ENCODE measurements around the gene C6orf120.
A peak's percentile ranks its signal among the peaks of the same experiment; 100 is the strongest.

Gene C6orf120

GRCh38 chr6:169725125-169726048 is 23.5 kb downstream of the C6orf120 start:
- DNase-seq, result peak; percentile 49 to 74 (median 54)

GRCh38 chr6:169726049-169726400 is 24.1 kb downstream of the C6orf120 start:
- no peak for DNase-seq

GRCh38 chr6:169726963-169727362 is 25.0 kb downstream of the C6orf120 start:
- DNase-seq, result no peak

GRCh38 chr6:169729961-169730360 is 28.0 kb downstream of the C6orf120 start:
- no peak for DNase-seq

- DNase-seq, result no peak
Measured at GRCh38 chr6:169738204-169738975, 36.5 kb downstream of the C6orf120 start.

- DNase-seq, result no peak
Measured at GRCh38 chr6:169738976-169739529, 37.1 kb downstream of the C6orf120 start.

GRCh38 chr6:169741344-169741743 is 39.4 kb downstream of the C6orf120 start:
- DNase-seq, result no peak

GRCh38 chr6:169745405-169745804 is 43.5 kb downstream of the C6orf120 start:
- no peak for DNase-seq

GRCh38 chr6:169746556-169746955 is 44.6 kb downstream of the C6orf120 start:
- DNase-seq, result no peak

- peak; percentile 96 to 98 (median 97) for DNase-seq
Measured at GRCh38 chr6:169751242-169752073, 49.5 kb downstream of the C6orf120 start, which contains the start of the genes DYNLT2 and ERMARD. TSS of gene DYNLT2 (minus strand) at chr6:169751572. CDS start at chr6:169751458, 114 bp downstream. TSS of gene ERMARD (plus strand) at chr6:169751622. CDS start at chr6:169751658, 36 bp downstream.

- DNase-seq, result peak; percentile 2 to 24 (median 8)
Measured at GRCh38 chr6:169752074-169752623, 50.2 kb downstream of the C6orf120 start.

Measured in suppressor macrophage (primary cell).